HepG2 (cell line): ENCODE measurements around the gene BCO1. TPM values are rescaled to one million over a fixed set of nuclear protein-coding genes. Genes with fewer than 3 reads are reported as not detected.

Source experiments
- CBX2 ChIP-seq, 2 experiments: fragments of 200-600 bp in 1 of 2; sonication (generic); formaldehyde crosslinking in 1 of 2; IDR thresholded peaks; 2 replicates each; pipeline versions ENCODE4 v1.7.0 to v1.8.1; 2018 to 2022; ENCODE audit warnings: low read depth in 2 of 2, low read length in 1 of 2, mild to moderate bottlenecking in 1 of 2, missing genetic modification reagents in 1 of 2
- CSRNP1 ChIP-seq: sonication (generic); formaldehyde crosslinking; IDR thresholded peaks from 2 replicates; pipeline ENCODE4 v1.8.1; 2023; ENCODE audit warnings: mild to moderate bottlenecking, missing genetic modification reagents
- ELK4 ChIP-seq: sonication (generic); formaldehyde crosslinking; IDR thresholded peaks from 2 replicates; pipeline ENCODE4 v1.9.0; 2021; ENCODE audit warnings: missing genetic modification reagents, borderline replicate concordance
- GMEB2 ChIP-seq: IDR thresholded peaks from 2 replicates; pipeline ENCODE4 v1.6.1; 2016; ENCODE audit warnings: missing biosample characterization, missing genetic modification reagents, low read depth
- HIVEP1 ChIP-seq: sonication (generic); formaldehyde crosslinking; IDR thresholded peaks from 2 replicates; pipeline ENCODE4 v1.4.0; 2020; ENCODE audit warnings: mild to moderate bottlenecking, missing genetic modification reagents
- HNRNPL ChIP-seq: fragments of 200-400 bp; formaldehyde crosslinking; IDR thresholded peaks from 2 replicates; pipeline ENCODE4 v1.6.1; 2017; ENCODE audit warnings: mild to moderate bottlenecking, low read depth, low read length
- KLF15 ChIP-seq: sonication (generic); formaldehyde crosslinking; IDR thresholded peaks from 2 replicates; pipeline ENCODE4 v1.8.1; 2023; ENCODE audit warnings: borderline replicate concordance, mild to moderate bottlenecking, inconsistent platforms, missing genetic modification reagents, mixed read lengths
- MTA3 ChIP-seq: sonication (generic); formaldehyde crosslinking; IDR thresholded peaks from 2 replicates; pipeline ENCODE4 v1.4.0; 2020; ENCODE audit warnings: missing genetic modification reagents
- PHF20 ChIP-seq: sonication (generic); formaldehyde crosslinking; IDR thresholded peaks from 2 replicates; pipeline ENCODE4 v1.5.0; 2020; ENCODE audit warnings: mild to moderate bottlenecking, missing genetic modification reagents
- POLR2G ChIP-seq: fragments of 200-400 bp; formaldehyde crosslinking; IDR thresholded peaks from 2 replicates; pipeline ENCODE4 v1.6.1; 2018; ENCODE audit warnings: mild to moderate bottlenecking, low read depth, low read length, moderate library complexity
- RBM22 ChIP-seq: fragments of 200-400 bp; formaldehyde crosslinking; optimal IDR thresholded peaks from 2 replicates; pipeline ENCODE3; 2017; ENCODE audit warnings: mild to moderate bottlenecking, low read length, moderate library complexity
- SETDB1 ChIP-seq: sonication (generic); formaldehyde crosslinking; IDR thresholded peaks from 2 replicates; pipeline ENCODE4 v1.5.1; 2020; ENCODE audit warnings: missing genetic modification reagents, mild to moderate bottlenecking, borderline replicate concordance
- SMAD1 ChIP-seq: sonication (generic); formaldehyde crosslinking; IDR thresholded peaks from 2 replicates; pipeline ENCODE4 v1.4.0; 2020; ENCODE audit warnings: missing genetic modification reagents, low read depth, mild to moderate bottlenecking, borderline replicate concordance
- SMAD9 ChIP-seq: sonication (generic); formaldehyde crosslinking; IDR thresholded peaks from 2 replicates; pipeline ENCODE4 v1.5.1; 2020; ENCODE audit warnings: mild to moderate bottlenecking, missing genetic modification reagents
- ZBTB21 ChIP-seq: sonication (generic); formaldehyde crosslinking; IDR thresholded peaks from 2 replicates; pipeline ENCODE4 v1.4.0; 2020; ENCODE audit warnings: missing genetic modification reagents
- ZBTB44 ChIP-seq: sonication (generic); formaldehyde crosslinking; IDR thresholded peaks from 2 replicates; pipeline ENCODE4 v1.4.0; 2020; ENCODE audit warnings: missing genetic modification reagents
- ZMAT5 ChIP-seq: sonication (generic); formaldehyde crosslinking; IDR thresholded peaks from 2 replicates; pipeline ENCODE4 v1.5.0; 2020; ENCODE audit warnings: mild to moderate bottlenecking, low read depth, missing genetic modification reagents, borderline replicate concordance
- ZNF317 ChIP-seq: sonication (generic); formaldehyde crosslinking; IDR thresholded peaks from 2 replicates; pipeline ENCODE4 v1.5.0; 2020; ENCODE audit warnings: mild to moderate bottlenecking, missing genetic modification reagents
- ZNF460 ChIP-seq: sonication (generic); formaldehyde crosslinking; IDR thresholded peaks from 2 replicates; pipeline ENCODE4 v1.5.1; 2020; ENCODE audit warnings: missing genetic modification reagents, mild to moderate bottlenecking, borderline replicate concordance
- ZNF546 ChIP-seq: sonication (generic); formaldehyde crosslinking; conservative IDR thresholded peaks from 2 replicates; pipeline ENCODE4 v1.8.1; 2023; ENCODE audit warnings: mild to moderate bottlenecking, missing genetic modification reagents
- polyA plus RNA-seq, 8 experiments: library from polyadenylated mRNA; depleted of rRNA in 3 of 8; stranded (reverse) in 7 of 8; unstranded in 1 of 8; fragments of >200 nt; fragmentation: Illumina TruSeq in 4 of 8; extraction: Trizol in 4 of 8; gene quantifications; 2 replicates each; pipeline versions ENCODE4 v1.2.1 to v1.2.3, GENCODE V29; 2011 to 2016; ENCODE audit warnings: low read depth in 4 of 8, missing spikeins in 1 of 8, mixed read lengths in 1 of 8; ENCODE audit not compliant: insufficient read depth in 1 of 8
- total RNA-seq, 5 experiments: library from RNA; depleted of rRNA; stranded (reverse); fragments of >200 nt; fragmentation: Illumina TruSeq; extraction: Trizol; gene quantifications; 2 replicates each; pipeline ENCODE4 v1.2.3, GENCODE V29; 2016; ENCODE audit warnings: low read depth in 1 of 5

Gene BCO1
- total and polyA plus RNA-seq, 2 of the 13 experiments (the other 11 are each of a cell fraction or from before 2014, with no cell fraction given) = 0.11 TPM; not detected in 1

- TF ChIP-seq GMEB2 (CRISPR knock-in tag) (peak; percentile 87), CBX2 (IDR thresholded peaks at IDR 0.05; ENCODE audit: low read depth, low read length) (no peak), CBX2 (CRISPR knock-in tag; IDR thresholded peaks at IDR 0.05; ENCODE audit: low read depth) (no peak), SMAD9 (CRISPR knock-in tag) (no peak; the same call in 1 of the 2 replicates), ZBTB44 (CRISPR knock-in tag) (no peak), HNRNPL (no peak), RBM22 (no peak), MTA3 (CRISPR knock-in tag) (no peak), ELK4 (CRISPR knock-in tag) (no peak), ZMAT5 (no peak), ZNF460 (no peak), POLR2G (peak; percentile 97), SETDB1 (CRISPR knock-in tag) (no peak), PHF20 (CRISPR knock-in tag) (peak; percentile 96), SMAD1 (peak; percentile 92; the same call in 1 of the 2 replicates), ZBTB21 (CRISPR knock-in tag) (no peak), CSRNP1 (CRISPR knock-in tag) (no peak; the same call in 1 of the 2 replicates), ZNF317 (CRISPR knock-in tag) (no peak), HIVEP1 (peak; percentile 89; the same call in 1 of the 2 replicates), KLF15 (CRISPR knock-in tag) (peak; percentile 29; the same call in 1 of the 2 replicates), ZNF546 (CRISPR knock-in tag) (no peak; the same call in 1 of the 2 replicates)
These were observed 76.2 kb downstream of the BCO1 start, which contains the start of gene GAN (continued) for GRCh38 chr16:81314603-81315270.
